OCI-LY3 (cell line): Measurements from ENCODE around the gene RBM44.

Experiments used
- H2AFZ ChIP-seq: fragments of 200-600, 300-600 bp; shearing (Covaris generic); 2 replicates; pipeline ENCODE4 v1.6.0; 2014; ENCODE audit warnings: antibody characterized with exemption, low read depth, low read length
- H3K27ac ChIP-seq: fragments of 200-600, 300-600 bp; sonication (generic); 2 replicates; pipeline ENCODE4 v1.5.1; 2014; ENCODE audit warnings: mild to moderate bottlenecking, low read length, moderate library complexity, mixed read lengths
- H3K27me3 ChIP-seq: fragments of 200-600, 300-600 bp; sonication (generic); 2 replicates; pipeline ENCODE4 v1.6.1; 2014; ENCODE audit warnings: low read depth, low read length, mixed read lengths
- H3K36me3 ChIP-seq: fragments of 200-600, 300-600 bp; sonication (generic); replicated peaks from 2 replicates; pipeline ENCODE3; 2014; ENCODE audit warnings: low read depth, low read length, mixed read lengths
- H3K4me1 ChIP-seq: fragments of 300-600, 200-600 bp; sonication (generic); 2 replicates; pipeline ENCODE4 v1.6.1; 2014; ENCODE audit warnings: low read length, mixed read lengths
- H3K4me2 ChIP-seq: fragments of 200-600, 300-600 bp; sonication (generic); 2 replicates; pipeline ENCODE4 v1.6.1; 2014; ENCODE audit warnings: low read length, mixed read lengths
- H3K4me3 ChIP-seq: fragments of 300-600, 200-600 bp; sonication (generic); 2 replicates; pipeline ENCODE4 v1.5.1; 2014; ENCODE audit warnings: antibody characterized with exemption, mild to moderate bottlenecking, low read length, moderate library complexity
- H3K79me2 ChIP-seq: fragments of 300-600, 200-600 bp; shearing (Covaris generic); 2 replicates; pipeline ENCODE4 v1.6.1; 2014; ENCODE audit warnings: mild to moderate bottlenecking, low read length, mixed read lengths
- H3K9ac ChIP-seq: fragments of 300-600, 200-600 bp; shearing (Covaris generic); 2 replicates; pipeline ENCODE4 v1.6.0; 2014; ENCODE audit warnings: mild to moderate bottlenecking, low read length, moderate library complexity
- H3K9me3 ChIP-seq: fragments of 200-600, 300-600 bp; shearing (Covaris generic); 2 replicates; pipeline ENCODE4 v1.6.1; 2014; ENCODE audit warnings: low read length, mixed read lengths; ENCODE audit not compliant: insufficient read depth
- H4K20me1 ChIP-seq: fragments of 200-600, 300-600 bp; sonication (generic); 2 replicates; pipeline ENCODE4 v1.6.1; 2016; ENCODE audit warnings: low read length, mixed read lengths; ENCODE audit not compliant: insufficient read depth
- CTCF ChIP-seq: fragments of 200-600, 300-600 bp; sonication (generic); IDR thresholded peaks from 2 replicates; pipeline ENCODE4 v1.5.1; 2014; ENCODE audit warnings: antibody characterized with exemption, low read length, low read depth
- EZH2phosphoT487 ChIP-seq: fragments of 200-600 bp; shearing (Covaris generic); IDR thresholded peaks from 2 replicates; pipeline ENCODE4 v1.6.1; 2018; ENCODE audit warnings: antibody characterized with exemption, mixed run types, low read depth

RBM44 gene

GRCh38 chr2:237860273-237860935 lies 61.8 kb downstream of the RBM44 start:
- no peaks in the 10 kb centered on the region for H4K20me1 ChIP-seq
- no peak overlapping the region for H3K27ac ChIP-seq
- H3K36me3 ChIP-seq = no peaks in the 10 kb centered on the region
- no peaks in the 10 kb centered on the region for H3K27me3 ChIP-seq
- TF ChIP-seq EZH2phosphoT487 = no peak
- TF ChIP-seq CTCF = no peak
- peak overlapping the region; percentile 72 for H3K4me3 ChIP-seq
- no peaks in the 10 kb centered on the region for H3K79me2 ChIP-seq
- H3K9ac ChIP-seq = peak overlapping the region; percentile 22; the same call in 1 of the 2 replicates
- peak overlapping the region; percentile 78 for H3K4me2 ChIP-seq
- H2AFZ ChIP-seq = no peak overlapping the region
- H3K9me3 ChIP-seq = no peaks in the 10 kb centered on the region
- peaks cover 12% of the 10 kb centered on the region for H3K4me1 ChIP-seq

GRCh38 chr2:237861875-237862527 lies 63.4 kb downstream of the RBM44 start:
- Histone ChIP-seq H3K9ac (no peak overlapping the region), H3K4me2 (no peak overlapping the region), H3K27ac (no peak overlapping the region), H4K20me1 (no peaks in the 10 kb centered on the region), H3K4me3 (no peak overlapping the region), H3K27me3 (no peaks in the 10 kb centered on the region), H3K9me3 (no peaks in the 10 kb centered on the region), H3K36me3 (no peaks in the 10 kb centered on the region), H3K4me1 (peaks cover 24% of the 10 kb centered on the region), H2AFZ (no peak overlapping the region), H3K79me2 (no peaks in the 10 kb centered on the region)
- no peak for TF ChIP-seq EZH2phosphoT487
- TF ChIP-seq CTCF = no peak

GRCh38 chr2:237862528-237862895 lies 63.9 kb downstream of the RBM44 start:
- no peak overlapping the region for H3K4me3 ChIP-seq
- H3K4me1 ChIP-seq = peaks cover 26% of the 10 kb centered on the region
- no peak overlapping the region for H2AFZ ChIP-seq
- TF ChIP-seq EZH2phosphoT487 (no peak), CTCF (no peak)
- H4K20me1 ChIP-seq = no peaks in the 10 kb centered on the region
- H3K9ac ChIP-seq = no peak overlapping the region
- no peaks in the 10 kb centered on the region for H3K9me3 ChIP-seq
- no peak overlapping the region for H3K4me2 ChIP-seq
- no peaks in the 10 kb centered on the region for H3K79me2 ChIP-seq
- no peaks in the 10 kb centered on the region for H3K27me3 ChIP-seq
- no peak overlapping the region for H3K27ac ChIP-seq
- no peaks in the 10 kb centered on the region for H3K36me3 ChIP-seq

- Histone ChIP-seq H3K4me1 (peaks cover 31% of the 10 kb centered on the region), H3K27me3 (no peaks in the 10 kb centered on the region), H3K4me3 (no peak overlapping the region), H4K20me1 (no peaks in the 10 kb centered on the region), H3K9ac (no peak overlapping the region), H3K36me3 (no peaks in the 10 kb centered on the region), H3K27ac (no peak overlapping the region), H3K4me2 (no peak overlapping the region), H3K79me2 (no peaks in the 10 kb centered on the region), H3K9me3 (no peaks in the 10 kb centered on the region), H2AFZ (no peak overlapping the region)
- TF ChIP-seq EZH2phosphoT487 (no peak), CTCF (no peak)
Observed at GRCh38 chr2:237863102-237863511, 64.5 kb downstream of the RBM44 start.
